Activated CD8-positive, alpha-beta T cell treated with anti-CD3 and anti-CD28 coated beads, Interleukin-2, amount 10 ng/mL, durations not matched to agents 7 days and 5 days (primary cell): ENCODE data around the gene YPEL1. TPM values are rescaled to one million over a fixed set of nuclear protein-coding genes. Genes with fewer than 3 reads are reported as not detected.
A peak's percentile ranks its signal among the peaks of the same experiment; 100 is the strongest.
"Not testable (repeated sequence)": the region's sequence is repeated elsewhere in the genome, so short reads cannot be mapped to it uniquely, and the experiment has no call there.

Experiments used
- ATAC-seq: fragments of 150-1000 bp; cut with Tn5 transposase; one replicate; pipeline ENCODE4 v1.10.0; 2021; ENCODE audit warnings: moderate library complexity
- CTCF ChIA-PET: fragments of 350-600 bp; sonication (Branson Sonifier 250); formaldehyde crosslinking; loops from one replicate; lab custom pipeline; 2021; ENCODE audit warnings: antibody characterized with exemption; lab: Charles Lee
- POLR2A ChIA-PET: fragments of 350-600 bp; sonication (Branson Sonifier 250); formaldehyde crosslinking; loops from one replicate; lab custom pipeline; 2021; ENCODE audit warnings: antibody characterized with exemption; lab: Charles Lee
- DNase-seq: peaks from one replicate; pipeline ENCODE4 v3.0.0-alpha.2; 2020
- H3K27ac Mint-ChIP-seq: one replicate; pipeline ENCODE4 v1.8.0; 2021; ENCODE audit warnings: mild to moderate bottlenecking, mixed read lengths
- H3K27me3 Mint-ChIP-seq: one replicate; pipeline ENCODE4 v1.8.0; 2021; ENCODE audit warnings: low read depth, mixed read lengths
- H3K36me3 Mint-ChIP-seq: one replicate; pipeline ENCODE4 v1.8.0; 2021; ENCODE audit warnings: low read depth, mixed read lengths
- H3K4me1 Mint-ChIP-seq: one replicate; pipeline ENCODE4 v1.8.0; 2021; ENCODE audit warnings: low read depth, mixed read lengths
- H3K4me3 Mint-ChIP-seq: one replicate; pipeline ENCODE4 v1.8.0; 2021; ENCODE audit warnings: mild to moderate bottlenecking, mixed read lengths
- H3K9me3 Mint-ChIP-seq: one replicate; pipeline ENCODE4 v1.8.0; 2022; ENCODE audit warnings: mixed read lengths; ENCODE audit not compliant: insufficient read depth
- total RNA-seq, 2 experiments: library from RNA; stranded (reverse); gene quantifications; one replicate each; pipeline ENCODE4 v1.2.3, GENCODE V29; 2021

The YPEL1 gene
- total RNA-seq, 2 experiments from 2014 or later, result 6.3 to 8.8 TPM

DNA sequence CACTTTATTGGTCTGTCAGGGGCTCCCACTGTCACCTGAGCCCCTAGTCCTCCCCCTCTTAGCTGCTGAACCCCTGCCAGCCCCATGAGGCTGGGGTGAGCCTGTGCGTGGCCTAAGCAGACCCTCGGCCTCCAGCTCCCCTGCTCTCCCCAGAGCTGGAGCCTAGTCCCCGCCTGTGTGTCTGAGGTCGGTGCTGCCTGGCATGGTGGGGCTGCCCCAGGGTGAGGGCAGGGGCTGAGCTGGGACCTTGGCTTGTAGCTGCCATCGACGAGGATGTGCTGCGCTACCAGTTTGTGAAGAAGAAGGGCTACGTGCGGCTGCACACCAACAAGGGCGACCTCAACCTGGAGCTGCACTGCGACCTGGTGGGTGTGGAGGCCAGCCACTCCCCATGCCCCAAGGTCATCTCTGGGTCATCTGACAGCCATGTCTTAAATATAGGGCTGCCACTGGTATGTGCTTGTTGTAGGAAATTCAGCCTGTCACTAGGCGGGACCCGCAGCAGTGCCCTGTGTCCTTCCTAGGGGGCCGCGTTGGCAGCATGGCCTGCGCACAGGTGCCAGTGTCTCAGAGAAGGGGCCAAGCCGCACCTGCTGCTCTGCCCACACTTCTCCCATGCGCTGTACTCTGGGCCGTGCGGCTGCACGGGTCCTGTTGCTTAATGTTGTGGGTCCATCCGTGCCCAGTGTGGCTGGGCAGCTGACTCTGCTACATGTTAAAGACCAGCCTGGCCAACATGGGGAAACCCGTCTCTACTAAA, 48.8 kb downstream of the YPEL1 start:
- no peak for ATAC-seq
- no peaks in the 10 kb centered on the region for H3K9me3 Mint-ChIP-seq
- ChIA-PET POLR2A (no interaction called here), CTCF (no interaction called here)
- H3K27ac Mint-ChIP-seq, result no peak overlapping the region
- no peaks in the 10 kb centered on the region for H3K27me3 Mint-ChIP-seq
- H3K4me1 Mint-ChIP-seq, result peaks cover 14% of the 10 kb centered on the region
- DNase-seq, result no peak
- H3K4me3 Mint-ChIP-seq, result no peak overlapping the region
- peaks cover 27% of the 10 kb centered on the region for H3K36me3 Mint-ChIP-seq

DNA sequence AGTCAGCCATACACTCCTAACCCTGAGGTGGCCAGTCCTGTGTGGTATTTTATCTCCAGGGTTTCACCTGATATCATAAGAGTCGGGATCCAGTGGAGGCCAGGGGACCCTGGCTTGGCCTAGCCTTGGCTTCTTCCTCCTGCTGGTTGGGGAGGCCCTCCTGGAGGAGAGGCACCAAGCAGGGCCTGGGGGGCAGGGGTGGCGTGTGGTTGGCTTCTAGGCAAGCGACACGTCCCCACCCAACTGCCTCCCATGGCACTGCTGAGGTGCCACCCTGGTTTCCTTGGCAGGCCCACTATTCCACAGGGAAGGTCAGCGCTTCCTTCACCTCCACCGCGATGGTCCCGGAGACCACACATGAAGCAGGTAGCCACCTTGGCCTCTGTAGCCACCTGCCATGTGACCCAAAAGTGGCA, 49.4 kb downstream of the YPEL1 start:
- Mint-ChIP-seq H3K9me3 (no peaks in the 10 kb centered on the region), H3K36me3 (peaks cover 27% of the 10 kb centered on the region), H3K4me3 (no peak overlapping the region), H3K27ac (no peak overlapping the region), H3K27me3 (no peaks in the 10 kb centered on the region), H3K4me1 (peaks cover 14% of the 10 kb centered on the region)
- POLR2A ChIA-PET, result no interaction called here
- ATAC-seq (no peak), DNase-seq (no peak)
- CTCF ChIA-PET, result no interaction called here

DNA sequence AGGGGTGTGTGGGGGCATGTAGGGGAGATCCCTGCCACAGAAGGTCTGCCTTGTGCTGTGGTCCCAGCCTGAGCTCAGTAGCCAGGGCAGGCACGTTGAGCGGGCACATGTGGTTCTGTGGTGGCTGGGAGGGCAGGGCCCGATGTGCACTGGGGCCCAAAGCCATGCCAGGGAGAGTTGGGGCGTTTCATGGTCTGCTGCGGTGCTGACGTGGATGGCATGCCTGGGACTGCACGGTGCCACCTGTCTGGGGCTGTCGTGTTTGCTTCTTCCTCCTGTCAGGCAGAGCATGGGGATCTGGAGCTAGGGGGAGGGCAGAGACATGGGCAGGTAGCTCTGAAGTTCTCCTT, 50.5 kb downstream of the YPEL1 start:
- ChIA-PET POLR2A (interaction anchor here (0.6 to 0.7 kb wide), 2 partner anchors 19 to 36 kb away, joined by 3 read pairs; partner anchors contain the start of gene PPIL2), CTCF (interaction anchor here (1.2 kb wide), 1 partner anchor 44 kb away, joined by 3 read pairs; the partner anchor contains the start of gene SDF2L1)
- ATAC-seq (no peak), DNase-seq (no peak)
- Mint-ChIP-seq H3K27me3 (no peaks in the 10 kb centered on the region), H3K4me1 (peaks cover 9% of the 10 kb centered on the region), H3K9me3 (no peaks in the 10 kb centered on the region), H3K36me3 (peaks cover 27% of the 10 kb centered on the region), H3K27ac (no peak overlapping the region), H3K4me3 (no peak overlapping the region)

DNA sequence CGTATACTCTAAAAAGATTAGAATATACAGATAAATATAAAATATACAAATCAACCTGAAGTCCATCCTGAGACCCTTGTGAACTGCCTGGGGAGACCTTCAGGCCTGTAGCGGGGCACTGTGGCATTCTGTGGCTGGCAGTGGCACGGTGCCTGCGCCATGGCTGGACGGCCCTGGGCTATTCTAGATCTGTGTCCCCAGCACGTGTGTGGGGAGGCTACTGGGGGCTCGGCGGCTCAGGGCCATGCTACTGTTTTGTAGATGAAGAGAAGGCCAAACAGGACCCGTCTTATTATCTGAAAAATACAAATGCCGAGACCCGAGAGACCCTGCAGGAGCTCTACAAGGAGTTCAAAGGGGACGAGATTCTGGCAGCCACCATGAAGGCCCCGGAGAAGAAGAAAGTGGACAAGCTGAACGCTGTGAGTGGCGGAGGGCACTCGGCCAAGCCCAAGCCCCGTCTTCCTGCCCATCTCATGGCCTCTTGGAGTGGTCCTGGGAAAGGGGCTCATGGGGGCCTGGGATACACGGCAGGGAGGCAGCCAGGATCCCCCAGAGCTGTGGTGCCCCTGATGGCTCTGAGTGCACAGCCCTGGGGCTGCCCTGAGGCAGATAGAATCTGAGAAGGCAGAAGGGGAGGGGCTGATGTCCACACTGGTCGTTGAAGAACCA, 51.0 kb downstream of the YPEL1 start:
- no peaks in the 10 kb centered on the region for H3K27me3 Mint-ChIP-seq
- no peak overlapping the region for H3K4me3 Mint-ChIP-seq
- peaks cover 24% of the 10 kb centered on the region for H3K36me3 Mint-ChIP-seq
- POLR2A ChIA-PET, result interaction anchor here (0.6 to 0.7 kb wide), 2 partner anchors 19 to 36 kb away, joined by 3 read pairs; partner anchors contain the start of gene PPIL2
- H3K27ac Mint-ChIP-seq, result no peak overlapping the region
- DNase-seq (no peak), ATAC-seq (no peak)
- no peaks in the 10 kb centered on the region for H3K9me3 Mint-ChIP-seq
- H3K4me1 Mint-ChIP-seq, result peaks cover 6% of the 10 kb centered on the region
- CTCF ChIA-PET, result interaction anchor here (1.2 kb wide), 1 partner anchor 43 kb away, joined by 3 read pairs; the partner anchor contains the start of gene SDF2L1

DNA sequence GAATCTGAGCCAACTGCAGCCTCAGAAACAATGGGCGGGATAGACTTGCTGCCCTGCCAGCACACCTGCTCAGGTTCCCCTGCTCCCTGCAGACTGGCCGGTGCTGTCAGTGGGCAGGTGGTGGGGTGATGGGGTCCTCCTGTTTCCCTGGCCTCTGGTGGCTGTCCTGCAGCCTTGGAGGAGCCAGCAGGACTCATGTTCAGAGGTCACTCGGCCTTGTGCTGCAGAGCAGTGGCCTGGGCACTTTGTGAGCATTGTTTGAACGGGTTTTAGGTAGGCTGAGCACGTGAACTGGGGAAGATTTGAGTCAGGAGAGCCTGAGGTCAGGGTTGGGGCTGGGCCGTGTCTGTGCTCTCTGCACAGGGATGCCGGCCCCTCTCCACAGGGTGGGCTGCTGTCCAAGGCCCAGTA, 52.2 kb downstream of the YPEL1 start:
- H3K9me3 Mint-ChIP-seq, result no peaks in the 10 kb centered on the region
- H3K4me3 Mint-ChIP-seq, result no peak overlapping the region
- H3K36me3 Mint-ChIP-seq, result peaks cover 18% of the 10 kb centered on the region
- POLR2A ChIA-PET, result no interaction called here
- CTCF ChIA-PET, result no interaction called here
- no peaks in the 10 kb centered on the region for H3K27me3 Mint-ChIP-seq
- ATAC-seq, result no peak
- no peaks in the 10 kb centered on the region for H3K4me1 Mint-ChIP-seq
- no peak overlapping the region for H3K27ac Mint-ChIP-seq
- DNase-seq, result no peak

DNA sequence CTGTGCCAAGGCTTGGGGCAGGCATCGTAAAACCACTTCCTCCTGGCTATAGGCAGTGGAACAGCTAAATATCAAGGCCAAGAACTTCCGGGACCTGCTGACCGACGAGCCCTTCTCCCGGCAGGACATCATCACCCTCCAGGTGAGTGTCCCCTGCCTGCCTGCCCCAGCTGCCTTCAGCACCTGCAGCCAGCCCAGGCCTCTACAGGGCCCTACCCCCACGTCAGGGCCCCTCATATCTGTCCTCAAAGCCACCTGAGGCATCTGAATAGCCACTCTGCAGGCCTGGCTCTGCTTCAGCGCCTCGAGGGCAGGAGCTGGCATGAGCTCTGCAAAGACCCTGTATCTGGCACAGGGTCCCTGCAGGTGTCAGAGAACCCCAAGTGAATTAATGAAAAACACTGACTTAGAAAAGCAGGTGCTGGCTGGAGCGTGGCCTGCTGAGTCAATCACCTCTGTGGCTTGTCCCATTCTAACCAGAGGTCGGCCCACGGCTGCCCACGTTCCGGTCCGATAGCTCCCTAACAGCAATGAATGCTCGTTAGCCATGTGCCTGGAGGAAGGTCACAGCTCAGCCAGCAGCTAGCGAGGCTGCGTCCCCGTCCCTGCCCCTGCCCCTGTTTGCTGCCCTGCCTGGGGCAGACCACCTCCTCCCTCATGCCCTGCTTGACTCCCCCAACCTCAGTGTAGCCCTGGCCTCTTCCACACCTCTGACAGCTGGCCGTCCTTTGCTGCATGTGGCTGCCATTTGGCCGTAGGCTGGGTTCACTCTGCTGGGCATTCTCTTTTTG, 53.0 kb downstream of the YPEL1 start:
- no peaks in the 10 kb centered on the region for H3K27me3 Mint-ChIP-seq
- POLR2A ChIA-PET, result no interaction called here
- ATAC-seq (no peak), DNase-seq (no peak)
- peak overlapping the region; percentile 34 for H3K27ac Mint-ChIP-seq
- H3K9me3 Mint-ChIP-seq, result no peaks in the 10 kb centered on the region
- H3K4me3 Mint-ChIP-seq, result no peak overlapping the region
- CTCF ChIA-PET, result no interaction called here
- no peaks in the 10 kb centered on the region for H3K4me1 Mint-ChIP-seq
- H3K36me3 Mint-ChIP-seq, result peaks cover 20% of the 10 kb centered on the region

DNA sequence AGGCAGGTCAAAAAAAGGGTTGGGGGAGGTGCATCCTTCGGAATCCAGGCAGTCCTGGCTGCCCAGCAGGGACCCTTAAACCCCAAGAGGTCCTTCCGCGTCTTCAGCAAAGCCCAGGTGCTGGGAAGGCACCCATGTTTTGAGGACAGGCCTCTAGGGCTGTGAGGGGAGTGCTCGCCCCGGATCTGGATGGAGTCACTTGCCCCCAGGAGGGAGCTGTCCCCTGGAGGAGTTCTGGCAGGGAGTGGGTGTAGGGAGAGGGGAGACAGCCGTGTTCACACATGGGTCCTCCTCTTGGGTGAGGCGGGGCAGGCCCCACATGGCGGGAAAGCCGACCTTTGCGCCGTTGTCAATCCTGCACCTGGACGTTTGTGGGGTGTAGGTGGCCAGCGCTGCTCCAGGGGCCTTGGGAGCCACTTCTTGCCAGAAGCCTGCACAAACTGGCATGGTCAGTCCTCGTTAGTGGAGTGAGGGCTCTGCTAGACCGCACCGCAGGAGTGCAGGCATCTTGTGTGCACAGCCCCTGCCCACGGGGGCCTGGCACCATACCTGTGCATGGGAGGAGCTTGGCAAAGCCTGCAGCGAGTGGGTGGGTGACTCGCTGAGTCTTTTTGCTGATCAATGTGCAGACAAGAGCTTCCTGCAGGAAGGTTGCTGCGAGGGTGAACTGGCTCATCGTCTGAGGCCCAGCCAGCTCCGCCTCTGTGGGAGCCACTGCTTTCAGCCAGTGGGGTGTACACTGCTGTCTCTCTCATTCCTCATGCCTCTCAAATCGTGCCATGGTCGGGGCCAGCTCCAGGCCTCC, 53.8 kb downstream of the YPEL1 start:
- ATAC-seq (no peak), DNase-seq (no peak)
- ChIA-PET CTCF (no interaction called here), POLR2A (no interaction called here)
- Mint-ChIP-seq H3K4me3 (no peak overlapping the region), H3K4me1 (no peaks in the 10 kb centered on the region), H3K9me3 (no peaks in the 10 kb centered on the region), H3K27ac (peak overlapping the region; percentile 34), H3K36me3 (peaks cover 20% of the 10 kb centered on the region), H3K27me3 (no peaks in the 10 kb centered on the region)

DNA sequence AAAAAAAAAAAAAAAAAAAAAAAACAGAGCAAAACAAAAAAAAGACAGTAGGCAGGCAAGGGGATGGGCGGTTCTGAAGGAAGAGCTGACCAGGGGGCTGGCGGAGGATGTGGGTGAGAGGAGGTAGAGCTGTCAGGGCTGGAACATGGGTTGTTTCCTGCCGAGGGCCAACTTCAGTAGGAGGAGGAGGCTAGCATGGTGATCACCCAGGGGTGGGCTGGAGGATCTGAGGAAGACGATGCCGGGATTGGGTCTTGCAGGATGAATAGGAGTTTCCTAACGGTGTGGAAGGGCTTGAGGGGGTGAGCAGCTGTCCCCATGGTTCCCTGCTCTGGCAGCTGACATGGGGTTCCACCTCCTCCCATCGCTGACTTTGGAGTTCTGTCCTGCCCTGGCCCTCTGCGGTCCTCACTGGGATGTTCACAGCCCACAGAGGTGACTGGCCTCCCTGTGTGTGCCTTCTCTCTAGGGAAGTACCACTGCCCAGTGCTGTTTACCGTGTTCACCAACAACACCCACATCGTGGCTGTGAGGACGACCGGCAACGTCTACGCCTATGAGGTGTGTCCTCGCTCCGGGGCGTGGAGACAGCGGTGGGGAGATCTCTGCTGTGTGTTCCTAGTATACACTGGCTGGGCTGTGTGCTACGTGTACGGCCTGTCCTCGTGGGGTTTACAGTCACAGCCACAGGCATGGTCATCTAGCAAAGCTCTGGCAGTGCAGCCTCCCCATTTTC, 54.6 kb downstream of the YPEL1 start:
- peaks cover 26% of the 10 kb centered on the region for H3K36me3 Mint-ChIP-seq
- no peak overlapping the region for H3K4me3 Mint-ChIP-seq
- H3K27me3 Mint-ChIP-seq, result no peaks in the 10 kb centered on the region
- ATAC-seq (no peak), DNase-seq (no peak)
- CTCF ChIA-PET, result no interaction called here
- no peaks in the 10 kb centered on the region for H3K4me1 Mint-ChIP-seq
- H3K27ac Mint-ChIP-seq, result no peak overlapping the region
- POLR2A ChIA-PET, result no interaction called here
- H3K9me3 Mint-ChIP-seq, result no peaks in the 10 kb centered on the region

DNA sequence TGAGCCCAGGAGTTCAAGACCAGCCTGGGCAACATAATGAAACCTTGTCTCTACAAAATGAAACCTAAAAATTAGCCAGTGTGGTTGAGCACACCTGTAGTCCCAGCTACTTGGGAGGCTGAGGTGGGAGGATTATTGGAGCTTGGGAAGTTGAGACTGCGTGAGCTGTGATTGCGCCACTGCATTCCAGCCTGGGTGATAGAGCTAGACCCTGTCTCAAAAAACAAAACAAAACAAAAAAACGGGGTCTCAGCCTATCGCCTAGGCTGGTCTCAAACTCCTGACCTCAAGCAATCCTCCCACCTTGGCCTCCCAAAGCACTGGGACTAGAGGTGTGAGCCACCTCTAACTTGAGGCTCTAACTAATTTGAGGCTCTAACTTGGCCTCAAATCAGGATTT, 56.2 kb downstream of the YPEL1 start:
- Mint-ChIP-seq H3K27me3 (no peaks in the 10 kb centered on the region), H3K27ac (no peak overlapping the region), H3K4me3 (no peak overlapping the region), H3K36me3 (peaks cover 36% of the 10 kb centered on the region), H3K9me3 (no peaks in the 10 kb centered on the region), H3K4me1 (no peaks in the 10 kb centered on the region)
- CTCF ChIA-PET, result no interaction called here
- DNase-seq (no peak), ATAC-seq (no peak)
- POLR2A ChIA-PET, result interaction anchor here (0.6 to 0.8 kb wide), 2 partner anchors 13 to 236 kb away, joined by 3 to 5 read pairs; partner anchors contain the start of gene PPIL2

DNA sequence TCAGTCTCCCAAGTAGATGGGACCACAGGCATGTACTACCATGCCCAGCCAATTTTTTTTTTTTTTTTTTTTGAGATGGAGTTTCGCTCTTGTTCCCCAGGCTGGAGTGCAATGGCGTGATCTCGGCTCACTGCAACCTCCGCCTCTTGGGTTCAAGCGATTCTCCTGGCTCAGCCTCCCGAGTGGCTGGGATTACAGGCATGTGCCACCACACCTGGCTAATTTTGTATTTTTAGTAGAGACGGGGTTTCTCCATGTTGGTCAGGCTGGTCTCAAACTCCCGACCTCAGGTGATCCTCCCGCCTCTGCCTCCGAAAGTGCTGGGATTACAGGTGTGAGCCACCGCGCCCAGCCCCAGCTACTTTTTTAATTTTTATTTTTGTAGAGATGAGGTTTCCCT, 56.8 kb downstream of the YPEL1 start:
- H3K27me3 Mint-ChIP-seq, H3K27ac Mint-ChIP-seq, CTCF ChIA-PET: not testable (repeated sequence)

More for the DNA sequence above, 56.8 kb downstream of the YPEL1 start:
- not testable (repeated sequence) for ATAC-seq, DNase-seq, H3K4me1 Mint-ChIP-seq, H3K4me3 Mint-ChIP-seq, H3K9me3 Mint-ChIP-seq
- POLR2A ChIA-PET, result interaction anchor here (0.6 kb wide), 1 partner anchor 237 kb away, joined by 5 read pairs; no protein-coding TSS in a partner anchor
- H3K36me3 Mint-ChIP-seq, result peaks cover 40% of the 10 kb centered on the region
